BLaER1 (cell line): ENCODE data around the gene GPR183.

ENCODE experiments used
- H3K27ac ChIP-seq: shearing (Covaris generic); formaldehyde crosslinking; 2 replicates; pipeline ENCODE4 v1.8.1; 2022
- H3K27me3 ChIP-seq: shearing (Covaris generic); formaldehyde crosslinking; 2 replicates; pipeline ENCODE4 v1.8.1; 2022
- H3K36me3 ChIP-seq: shearing (Covaris generic); formaldehyde crosslinking; 2 replicates; pipeline ENCODE4 v1.8.1; 2022
- H3K4me1 ChIP-seq: shearing (Covaris generic); formaldehyde crosslinking; 2 replicates; pipeline ENCODE4 v1.8.1; 2022
- H3K4me2 ChIP-seq: shearing (Covaris generic); formaldehyde crosslinking; 2 replicates; pipeline ENCODE4 v1.8.1; 2022
- H3K4me3 ChIP-seq: shearing (Covaris generic); formaldehyde crosslinking; 2 replicates; pipeline ENCODE4 v1.8.1; 2022
- H3K9ac ChIP-seq: shearing (Covaris generic); formaldehyde crosslinking; 2 replicates; pipeline ENCODE4 v1.8.1; 2022
- H3K9me3 ChIP-seq: shearing (Covaris generic); formaldehyde crosslinking; 2 replicates; pipeline ENCODE4 v1.8.1; 2022
- H4K20me1 ChIP-seq: shearing (Covaris generic); formaldehyde crosslinking; 2 replicates; pipeline ENCODE4 v1.8.1; 2022
- Cebpa-rat ChIP-seq: shearing (Covaris generic); IDR thresholded peaks from 2 replicates; pipeline ENCODE4 v1.8.1; 2022

Gene GPR183

DNA sequence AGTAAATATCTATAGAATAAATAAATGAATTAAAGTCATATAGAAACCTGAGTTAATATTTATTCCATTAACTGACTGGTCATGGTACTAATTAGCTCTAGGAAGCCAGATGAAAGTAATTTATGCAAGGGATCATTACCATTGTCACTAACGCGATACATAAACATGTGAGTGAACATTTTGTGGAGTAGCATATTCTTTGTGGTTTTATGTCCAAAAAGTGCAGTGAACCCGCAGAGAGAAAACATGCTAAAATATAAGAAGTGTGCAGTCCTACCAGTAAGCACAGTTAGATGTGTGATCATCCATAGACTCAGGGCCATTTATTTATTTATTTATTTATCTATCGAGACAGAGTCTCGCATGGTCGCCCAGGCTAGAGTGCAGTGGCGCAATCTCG lies 1.6 kb downstream of the GPR183 start:
- TF ChIP-seq Cebpa-rat, result no peak
- peaks cover 67% of the 10 kb centered on the region for H3K36me3 ChIP-seq
- no peak overlapping the region for H3K27ac ChIP-seq
- H3K27me3 ChIP-seq, result no peaks in the 10 kb centered on the region
- peaks cover 72% of the 10 kb centered on the region for H4K20me1 ChIP-seq
- H3K9me3 ChIP-seq, result peaks cover 8% of the 10 kb centered on the region; the same call in 1 of the 2 replicates
- no peak overlapping the region for H3K4me2 ChIP-seq
- no peak overlapping the region for H3K9ac ChIP-seq
- no peaks in the 10 kb centered on the region for H3K4me1 ChIP-seq
- no peak overlapping the region for H3K4me3 ChIP-seq

DNA sequence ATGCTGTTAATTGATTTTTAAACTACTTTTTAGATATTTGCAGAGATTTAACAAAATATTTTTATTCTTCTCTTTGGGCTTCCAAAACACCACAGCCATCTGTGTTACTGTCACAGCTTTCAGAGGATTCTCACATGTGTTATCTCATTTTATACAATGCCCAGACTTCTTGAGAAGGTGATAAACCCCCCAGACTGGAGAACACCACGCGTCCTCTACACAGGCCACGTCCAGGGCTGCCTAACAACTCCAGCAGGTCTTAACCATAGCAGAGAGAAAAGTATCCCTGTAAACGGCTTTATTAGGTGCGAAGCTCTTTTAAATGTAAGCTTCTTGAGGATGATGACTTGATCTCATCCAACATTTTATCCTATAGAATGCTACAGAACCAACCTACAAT lies 2.0 kb downstream of the GPR183 start:
- H3K4me2 ChIP-seq, result no peak overlapping the region
- H3K9me3 ChIP-seq, result peaks cover 8% of the 10 kb centered on the region; the same call in 1 of the 2 replicates
- no peaks in the 10 kb centered on the region for H3K4me1 ChIP-seq
- H4K20me1 ChIP-seq, result peaks cover 72% of the 10 kb centered on the region
- H3K9ac ChIP-seq, result no peak overlapping the region
- H3K27ac ChIP-seq, result no peak overlapping the region
- H3K4me3 ChIP-seq, result no peak overlapping the region
- no peak for TF ChIP-seq Cebpa-rat
- peaks cover 68% of the 10 kb centered on the region for H3K36me3 ChIP-seq
- H3K27me3 ChIP-seq, result no peaks in the 10 kb centered on the region; the same call in 1 of the 2 replicates

DNA sequence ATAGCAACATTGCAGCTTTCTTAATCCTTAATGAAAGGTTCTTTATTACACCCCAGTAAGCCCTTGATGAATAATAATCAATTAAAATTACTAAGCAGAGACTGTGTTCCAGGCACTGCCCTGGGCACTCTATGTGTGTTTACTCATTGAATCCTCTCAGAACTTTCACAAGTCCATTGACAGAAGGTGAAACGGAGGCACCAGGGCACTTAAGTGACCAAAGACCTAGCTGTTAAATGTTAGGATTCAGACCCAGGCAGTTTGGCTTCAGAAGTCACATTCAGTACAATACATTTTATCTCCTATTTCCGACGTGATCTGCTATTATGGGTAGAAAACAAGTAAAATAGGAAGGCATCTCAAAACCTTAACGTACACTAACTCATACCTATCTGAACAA lies 2.7 kb downstream of the GPR183 start:
- Histone ChIP-seq H3K36me3 (peaks cover 66% of the 10 kb centered on the region), H3K27me3 (no peaks in the 10 kb centered on the region; the same call in 1 of the 2 replicates), H3K9me3 (peaks cover 8% of the 10 kb centered on the region; the same call in 1 of the 2 replicates), H3K4me3 (no peak overlapping the region), H3K4me1 (no peaks in the 10 kb centered on the region), H4K20me1 (peaks cover 72% of the 10 kb centered on the region), H3K27ac (no peak overlapping the region), H3K9ac (no peak overlapping the region), H3K4me2 (no peak overlapping the region)
- TF ChIP-seq Cebpa-rat, result no peak

DNA sequence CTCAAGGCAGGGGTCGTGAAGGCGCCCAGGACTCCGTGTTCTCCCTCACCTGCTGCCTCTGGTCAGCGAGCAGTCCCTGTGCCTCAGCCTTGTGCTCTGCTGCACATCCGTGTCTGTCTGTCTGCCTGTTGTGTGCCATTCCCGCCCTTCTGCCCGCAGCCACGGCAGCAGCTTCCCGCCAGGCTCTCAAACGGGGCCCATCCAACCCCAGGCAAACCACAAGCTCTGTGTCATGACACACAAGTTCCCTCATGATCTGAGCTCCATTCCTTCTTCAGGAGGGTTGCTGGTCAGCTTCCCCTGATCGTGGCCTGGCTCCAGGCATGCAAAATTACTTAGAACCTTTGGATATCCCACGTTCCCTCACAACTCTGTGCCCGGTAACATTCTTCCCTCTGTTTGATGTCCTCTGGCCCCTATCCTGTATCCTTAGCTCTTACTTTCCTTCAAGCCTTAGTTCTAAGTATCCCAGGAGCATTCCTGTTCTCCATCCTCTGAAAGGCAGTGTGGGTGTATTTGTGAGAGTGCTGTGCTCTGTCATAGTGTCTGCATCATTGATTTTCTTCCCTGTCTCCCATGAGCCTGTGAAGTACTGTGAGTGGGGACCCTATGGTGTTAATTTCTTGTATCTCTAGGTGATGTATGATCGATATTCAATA lies 3.2 kb downstream of the GPR183 start:
- Histone ChIP-seq H3K27ac (no peak overlapping the region), H3K4me1 (no peaks in the 10 kb centered on the region), H4K20me1 (peaks cover 76% of the 10 kb centered on the region), H3K27me3 (no peaks in the 10 kb centered on the region; the same call in 1 of the 2 replicates), H3K4me2 (no peak overlapping the region), H3K4me3 (no peak overlapping the region), H3K9ac (no peak overlapping the region), H3K36me3 (peaks cover 63% of the 10 kb centered on the region), H3K9me3 (peaks cover 8% of the 10 kb centered on the region; the same call in 1 of the 2 replicates)
- TF ChIP-seq Cebpa-rat, result no peak

DNA sequence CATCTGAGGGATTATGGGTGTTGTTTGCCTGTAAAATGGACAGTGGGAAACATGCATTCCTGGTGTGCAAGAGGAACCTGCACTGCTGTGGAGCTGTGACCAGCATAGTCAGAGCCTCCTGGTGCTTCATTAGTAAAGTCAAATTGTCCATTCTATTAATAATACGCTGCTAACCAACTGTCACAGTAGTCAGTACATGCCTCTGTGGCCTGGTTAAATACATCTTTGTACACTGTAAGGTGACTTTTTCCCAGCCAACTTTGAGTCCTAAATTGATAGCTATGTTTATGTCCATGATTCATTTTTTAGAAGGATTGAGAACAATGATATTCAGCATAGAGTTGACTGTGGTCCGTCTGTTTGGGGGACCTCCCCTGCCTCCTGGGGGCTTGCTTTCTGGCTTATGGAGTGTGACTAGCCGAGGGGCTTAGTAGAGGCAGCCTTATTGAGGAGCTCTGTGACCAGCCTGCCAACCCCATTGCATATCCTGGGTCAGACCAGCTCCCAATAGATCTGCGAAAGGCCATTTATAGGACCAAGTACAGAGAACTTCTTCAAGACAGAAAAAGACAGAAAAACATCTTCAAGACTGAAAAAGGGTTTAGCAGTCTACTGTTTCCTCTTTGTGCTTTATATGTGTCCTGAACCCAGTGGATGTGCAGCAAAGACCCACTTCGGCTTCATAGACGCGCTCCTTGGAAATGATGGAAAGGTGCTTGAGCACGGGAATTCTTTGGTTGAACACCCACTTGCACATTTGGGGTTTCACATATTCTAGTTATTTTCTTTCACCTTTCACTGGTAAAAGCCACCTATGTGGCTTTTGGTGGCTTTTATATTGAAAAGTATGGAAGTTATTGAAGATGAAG lies 4.3 kb downstream of the GPR183 start:
- TF ChIP-seq Cebpa-rat, result no peak
- Histone ChIP-seq H3K4me2 (no peak overlapping the region), H3K27ac (no peak overlapping the region), H3K27me3 (no peaks in the 10 kb centered on the region; the same call in 1 of the 2 replicates), H3K9me3 (peaks cover 1% of the 10 kb centered on the region; the same call in 1 of the 2 replicates), H3K4me3 (no peak overlapping the region), H3K36me3 (peaks cover 51% of the 10 kb centered on the region), H3K9ac (no peak overlapping the region), H3K4me1 (no peaks in the 10 kb centered on the region), H4K20me1 (peaks cover 87% of the 10 kb centered on the region)

DNA sequence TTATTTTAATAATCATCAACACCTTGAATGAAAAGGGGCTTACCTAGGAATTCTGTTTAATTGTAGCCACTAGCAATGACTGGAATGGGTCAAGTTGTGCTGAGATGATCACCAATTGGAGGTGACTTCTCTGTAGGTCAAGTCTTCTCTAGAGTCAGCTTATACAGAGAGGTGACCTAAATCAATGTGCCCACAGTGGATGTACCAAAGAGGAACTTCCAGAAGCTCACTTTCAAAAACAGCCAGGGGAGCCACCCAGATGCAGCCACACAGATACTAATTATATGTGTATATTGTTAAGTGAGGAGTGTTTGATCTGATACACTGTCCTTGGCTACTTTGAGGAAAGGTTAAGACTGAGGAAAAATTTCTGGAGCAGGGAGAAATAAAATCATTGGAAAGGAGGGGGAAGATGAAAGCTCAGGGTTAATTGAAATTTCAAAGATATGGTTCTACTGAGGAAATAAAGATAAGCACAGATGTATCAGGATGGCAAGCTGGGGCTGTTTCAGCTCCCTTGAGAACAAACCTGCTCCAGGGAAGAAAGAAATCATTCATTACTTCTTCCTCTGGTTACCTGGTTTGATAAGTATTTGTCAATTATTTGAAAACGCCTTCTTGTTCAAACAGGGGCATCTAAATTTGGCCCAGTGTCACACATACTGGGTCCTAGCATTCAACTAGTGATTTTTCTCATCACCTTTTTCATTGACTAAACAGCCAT lies 5.1 kb downstream of the GPR183 start:
- no peaks in the 10 kb centered on the region for H3K9me3 ChIP-seq
- H3K27ac ChIP-seq, result no peak overlapping the region
- H3K27me3 ChIP-seq, result no peaks in the 10 kb centered on the region; the same call in 1 of the 2 replicates
- no peaks in the 10 kb centered on the region for H3K4me1 ChIP-seq
- H4K20me1 ChIP-seq, result peaks cover 87% of the 10 kb centered on the region
- H3K9ac ChIP-seq, result no peak overlapping the region
- H3K36me3 ChIP-seq, result peaks cover 48% of the 10 kb centered on the region
- no peak for TF ChIP-seq Cebpa-rat
- H3K4me2 ChIP-seq, result no peak overlapping the region
- no peak overlapping the region for H3K4me3 ChIP-seq

DNA sequence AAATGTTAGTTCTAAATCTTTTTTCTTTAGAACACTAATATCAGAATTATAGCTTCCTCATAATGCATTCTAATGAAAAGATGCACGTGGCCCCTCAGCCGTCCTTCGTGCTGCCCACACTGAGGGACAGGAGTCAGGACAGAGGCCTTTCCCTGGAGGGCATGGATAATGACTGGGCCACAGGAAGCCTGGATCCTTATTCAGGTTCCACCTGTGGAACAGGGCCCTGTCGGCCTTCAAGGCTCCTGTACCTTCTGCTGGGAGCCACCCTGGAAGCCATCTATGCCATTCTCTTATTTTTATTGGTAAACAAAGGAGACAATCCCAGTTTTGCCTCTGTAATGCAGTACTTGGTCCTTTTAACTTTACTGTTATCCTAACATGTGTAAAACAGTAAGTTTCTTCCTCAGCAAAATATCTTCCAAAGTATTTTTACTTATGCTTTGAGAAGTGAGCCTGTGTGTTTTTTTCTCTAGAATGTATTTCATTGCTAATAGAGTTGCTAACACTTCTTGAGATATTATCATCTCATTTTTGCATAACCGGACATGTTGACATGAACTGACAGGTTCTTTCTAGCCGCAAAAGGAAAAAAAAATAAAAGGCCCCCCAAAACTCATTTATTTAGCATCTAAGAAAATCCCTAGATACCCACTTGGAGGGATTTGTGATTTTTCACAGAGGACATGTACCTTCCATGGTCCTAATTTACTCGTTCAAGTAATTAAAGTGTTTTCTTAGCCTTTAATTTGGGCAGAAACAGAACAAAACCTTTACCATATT lies 6.0 kb downstream of the GPR183 start:
- H3K9ac ChIP-seq, result no peak overlapping the region
- H3K36me3 ChIP-seq, result peaks cover 45% of the 10 kb centered on the region
- H3K4me2 ChIP-seq, result no peak overlapping the region
- no peak overlapping the region for H3K4me3 ChIP-seq
- H3K9me3 ChIP-seq, result no peaks in the 10 kb centered on the region
- H4K20me1 ChIP-seq, result peaks cover 84% of the 10 kb centered on the region
- no peaks in the 10 kb centered on the region; the same call in 1 of the 2 replicates for H3K27me3 ChIP-seq
- H3K4me1 ChIP-seq, result 0 out of 2 replicates have a peak, but pooled peaks cover under 1% of the 10 kb centered on the region
- TF ChIP-seq Cebpa-rat, result no peak
- no peak overlapping the region for H3K27ac ChIP-seq

GRCh38 chr13:99299920-99300341 lies 7.3 kb downstream of the GPR183 start:
- TF ChIP-seq Cebpa-rat, result no peak
- H3K4me3 ChIP-seq, result no peak overlapping the region
- H3K27ac ChIP-seq, result no peak overlapping the region
- H3K36me3 ChIP-seq, result peaks cover 43% of the 10 kb centered on the region
- H3K4me2 ChIP-seq, result no peak overlapping the region
- no peak overlapping the region for H3K9ac ChIP-seq
- no peaks in the 10 kb centered on the region; the same call in 1 of the 2 replicates for H3K27me3 ChIP-seq
- peaks cover 84% of the 10 kb centered on the region for H4K20me1 ChIP-seq
- no peaks in the 10 kb centered on the region for H3K9me3 ChIP-seq
- H3K4me1 ChIP-seq, result peaks cover 10% of the 10 kb centered on the region; the same call in 1 of the 2 replicates
